Prostate gland (tissue), 2 donors: ENCODE results near the gene GALNS. TPM values are rescaled to one million over a fixed set of nuclear protein-coding genes. Genes with fewer than 3 reads are reported as not detected.

Experiments used
- DNase-seq: peaks from one replicate; pipeline ENCODE4 v3.0.0-alpha.2; 2019; ENCODE audit warnings: low spot score
- H3K27ac ChIP-seq, 2 donors: fragments of 200-600 bp; sonication (generic); 2 replicates each; pipeline ENCODE4 v1.5.1; 2017 to 2019
- H3K27me3 ChIP-seq: fragments of 200-600 bp; sonication (generic); replicated peaks from 2 replicates; pipeline ENCODE4 v1.5.1; 2019; ENCODE audit not compliant: insufficient read depth
- H3K36me3 ChIP-seq, 2 donors: fragments of 200-600 bp; sonication (generic); 1 replicate in 1 of 2; 2 replicates in 1 of 2; pipeline versions ENCODE4 v1.5.1 to v1.8.1; 2017 to 2019
- H3K4me1 ChIP-seq: fragments of 200-600 bp; sonication (generic); replicated peaks from 2 replicates; pipeline ENCODE4 v1.5.1; 2019
- H3K4me3 ChIP-seq, 2 donors: fragments of 200-600 bp; sonication (generic); 2 replicates each; pipeline ENCODE4 v1.5.1; 2017 to 2019
- H3K9me3 ChIP-seq: fragments of 200-600 bp; sonication (generic); 2 replicates; pipeline ENCODE4 v1.5.1; 2017
- POLR2A ChIP-seq: fragments of 450-650 bp; IDR thresholded peaks from one replicate; pipeline ENCODE4 v1.6.1; 2016; ENCODE audit warnings: antibody characterized with exemption, mild to moderate bottlenecking
- POLR2AphosphoS5 ChIP-seq: sonication (generic); formaldehyde crosslinking; IDR thresholded peaks from one replicate; pipeline ENCODE4 v1.6.1; 2017; ENCODE audit warnings: antibody characterized with exemption
- WGBS: methylation state at CpG from one replicate; pipeline ENCODE4 v1.1.5; 2018; 5-methylcytosine and 5-hydroxymethylcytosine counted together
- intact Hi-C: fragments of 100-400 bp; cut with DNase I; formaldehyde crosslinking; loops from one replicate; pipeline ENCODE4 v1.14.2; 2022
- total RNA-seq, 2 donors: library from RNA; depleted of rRNA; stranded (reverse); fragments of >200 nt; gene quantifications; one replicate each; pipeline ENCODE4 v1.1.0, GENCODE V29; 2016
- TF ChIP-seq, protein P1 (sequence below), 4 experiments: fragments of 200-600 bp in 2 of 4; fragments of 450-650 bp in 2 of 4; sonication (generic) in 2 of 4; IDR thresholded peaks; 1 replicate in 3 of 4; 2 replicates in 1 of 4; pipeline ENCODE4 v1.5.1; 2016 to 2019; ENCODE audit warnings: antibody characterized with exemption in 4 of 4, mild to moderate bottlenecking in 2 of 4, moderate library complexity in 2 of 4

GALNS gene
- total RNA-seq, 2 donors from 2014 or later = 20.4 to 75.1 TPM

DNA sequence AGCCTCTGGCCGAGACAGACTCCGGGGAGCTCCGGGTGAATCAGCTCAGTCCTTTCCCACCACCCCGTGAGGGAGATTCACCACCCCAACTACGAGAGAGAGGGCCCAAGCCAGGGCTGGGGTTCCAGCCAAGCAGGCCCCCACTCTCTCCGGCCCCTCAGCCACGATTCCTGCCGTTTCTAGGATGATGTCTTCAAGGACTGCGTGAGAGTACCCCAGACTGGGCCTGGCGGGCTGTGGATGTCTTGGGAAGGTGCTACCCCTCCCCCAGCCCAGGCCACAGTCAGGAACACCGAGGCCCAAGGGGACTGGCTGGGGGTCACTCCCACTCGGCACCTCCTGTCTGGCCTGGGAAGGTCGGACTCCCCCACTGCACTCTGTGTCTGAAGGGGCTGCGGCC, 31.3 kb upstream of the GALNS start:
- Histone ChIP-seq H3K36me3 (no peaks in the 10 kb centered on the region), H3K27ac (no peak overlapping the region), H3K27me3 (no peaks in the 10 kb centered on the region), H3K9me3 (no peaks in the 10 kb centered on the region), H3K4me1 (no peaks in the 10 kb centered on the region), H3K4me3 (no peak overlapping the region)
- intact Hi-C loops = no loop called here
- WGBS = 74% methylated on average over 9 of the region's 14 CpGs
- TF ChIP-seq POLR2A (no peak), POLR2AphosphoS5 (no peak)
- TF ChIP-seq, protein P1, sequence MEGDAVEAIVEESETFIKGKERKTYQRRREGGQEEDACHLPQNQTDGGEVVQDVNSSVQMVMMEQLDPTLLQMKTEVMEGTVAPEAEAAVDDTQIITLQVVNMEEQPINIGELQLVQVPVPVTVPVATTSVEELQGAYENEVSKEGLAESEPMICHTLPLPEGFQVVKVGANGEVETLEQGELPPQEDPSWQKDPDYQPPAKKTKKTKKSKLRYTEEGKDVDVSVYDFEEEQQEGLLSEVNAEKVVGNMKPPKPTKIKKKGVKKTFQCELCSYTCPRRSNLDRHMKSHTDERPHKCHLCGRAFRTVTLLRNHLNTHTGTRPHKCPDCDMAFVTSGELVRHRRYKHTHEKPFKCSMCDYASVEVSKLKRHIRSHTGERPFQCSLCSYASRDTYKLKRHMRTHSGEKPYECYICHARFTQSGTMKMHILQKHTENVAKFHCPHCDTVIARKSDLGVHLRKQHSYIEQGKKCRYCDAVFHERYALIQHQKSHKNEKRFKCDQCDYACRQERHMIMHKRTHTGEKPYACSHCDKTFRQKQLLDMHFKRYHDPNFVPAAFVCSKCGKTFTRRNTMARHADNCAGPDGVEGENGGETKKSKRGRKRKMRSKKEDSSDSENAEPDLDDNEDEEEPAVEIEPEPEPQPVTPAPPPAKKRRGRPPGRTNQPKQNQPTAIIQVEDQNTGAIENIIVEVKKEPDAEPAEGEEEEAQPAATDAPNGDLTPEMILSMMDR (IDR thresholded peaks at IDR 0.05) = no peak
- DNase-seq = no peak

DNA sequence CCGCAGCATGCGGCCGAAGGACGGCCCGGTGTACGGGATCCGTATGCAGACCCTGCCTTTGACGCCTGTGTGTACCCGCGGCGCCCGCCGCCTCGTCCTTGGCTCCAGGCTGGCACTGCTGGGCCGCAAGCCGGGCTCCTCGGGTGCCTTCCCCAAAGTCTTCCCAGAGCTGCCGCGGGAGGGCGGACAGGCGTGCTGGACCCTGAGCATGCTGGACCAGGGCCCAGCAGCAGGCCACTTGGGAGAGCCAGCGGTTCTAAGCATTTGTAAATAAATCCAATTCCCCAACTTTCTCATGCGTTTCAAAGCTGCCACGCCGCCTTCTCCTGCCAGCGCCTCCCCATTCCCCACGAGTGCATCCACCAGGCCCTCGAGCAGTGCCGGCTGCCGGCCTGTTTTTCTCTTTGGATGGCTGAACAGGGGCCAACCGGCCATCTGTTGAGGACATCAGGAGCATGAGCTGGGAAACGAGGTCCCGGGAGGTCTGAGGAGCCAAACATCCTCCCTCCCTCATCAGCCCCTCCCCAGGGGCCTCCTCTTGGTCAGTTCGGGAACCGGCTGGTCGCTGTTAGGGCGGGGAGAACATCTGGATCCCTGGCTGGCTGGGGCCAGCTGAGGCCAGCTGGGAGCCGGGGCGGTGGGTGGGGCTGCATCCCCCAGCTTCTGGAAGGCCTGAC, 30.2 kb upstream of the GALNS start:
- TF ChIP-seq POLR2AphosphoS5 (no peak), POLR2A (no peak)
- TF ChIP-seq, protein P1 (IDR thresholded peaks at IDR 0.05) = no peak
- H3K36me3 ChIP-seq = no peaks in the 10 kb centered on the region
- WGBS = 73% methylated on average over 39 of the region's 39 CpGs
- H3K9me3 ChIP-seq = no peaks in the 10 kb centered on the region
- intact Hi-C loops = no loop called here
- H3K27ac ChIP-seq = no peak overlapping the region
- no peak overlapping the region for H3K4me3 ChIP-seq
- no peak for DNase-seq
- H3K27me3 ChIP-seq = no peaks in the 10 kb centered on the region
- no peaks in the 10 kb centered on the region for H3K4me1 ChIP-seq

DNA sequence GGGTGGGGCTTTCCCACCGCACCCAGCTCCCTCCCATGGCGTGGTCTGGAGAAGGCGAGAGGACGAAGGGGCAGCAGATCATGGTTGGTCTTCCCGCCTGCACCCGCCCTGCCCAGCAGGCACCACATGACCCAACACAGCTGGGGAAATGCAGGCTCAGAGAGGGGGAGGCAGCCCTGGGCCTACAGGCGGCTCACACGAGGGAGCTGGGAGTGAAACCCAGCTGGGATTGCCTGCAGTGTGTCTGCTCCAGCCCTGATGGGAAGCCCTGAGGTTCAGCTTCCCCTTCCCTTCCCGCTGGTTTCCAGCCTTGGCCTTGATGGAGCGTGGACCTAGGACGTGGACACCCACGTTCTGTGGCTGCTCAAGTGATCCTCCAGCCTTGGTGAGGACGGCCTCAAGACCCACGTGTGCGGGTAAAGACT, 29.7 kb upstream of the GALNS start:
- WGBS = 87% methylated on average over 15 of the region's 15 CpGs
- Histone ChIP-seq H3K27ac (no peak overlapping the region), H3K36me3 (no peaks in the 10 kb centered on the region), H3K27me3 (no peaks in the 10 kb centered on the region), H3K4me1 (no peaks in the 10 kb centered on the region), H3K4me3 (no peak overlapping the region), H3K9me3 (no peaks in the 10 kb centered on the region)
- intact Hi-C loops = no loop called here
- TF ChIP-seq, protein P1 (IDR thresholded peaks at IDR 0.05) = no peak
- TF ChIP-seq POLR2AphosphoS5 (no peak), POLR2A (no peak)
- DNase-seq = no peak

GRCh38 chr16:88885693-88886280, 29.0 kb upstream of the GALNS start:
- no peak for DNase-seq
- TF ChIP-seq POLR2AphosphoS5 (no peak), POLR2A (no peak)
- TF ChIP-seq, protein P1 (IDR thresholded peaks at IDR 0.05) = no peak
- no peaks in the 10 kb centered on the region for H3K9me3 ChIP-seq
- WGBS = 78% methylated on average over 17 of the region's 28 CpGs
- H3K27me3 ChIP-seq = no peaks in the 10 kb centered on the region
- H3K36me3 ChIP-seq = no peaks in the 10 kb centered on the region
- H3K4me3 ChIP-seq = no peak overlapping the region
- intact Hi-C loops = no loop called here
- H3K4me1 ChIP-seq = no peaks in the 10 kb centered on the region
- no peak overlapping the region for H3K27ac ChIP-seq
